Endodermal cell (in vitro differentiated cells): ENCODE measurements around the gene SLC25A10. TPM values are rescaled to one million over a fixed set of nuclear protein-coding genes. Genes with fewer than 3 reads are reported as not detected.

ENCODE experiments used
- DNase-seq: peaks from one replicate; pipeline ENCODE4 v3.0.0-alpha.2; 2017
- H3K27ac ChIP-seq: 2 replicates; pipeline ENCODE4 v1.5.1; 2013; ENCODE audit warnings: mild to moderate bottlenecking, low read depth, low read length, moderate library complexity
- H3K27me3 ChIP-seq: 2 replicates; pipeline ENCODE4 v1.6.1; 2013; ENCODE audit warnings: mild to moderate bottlenecking, low read length, moderate library complexity; ENCODE audit not compliant: insufficient read depth, control insufficient read depth, poor library complexity, severe bottlenecking
- H3K36me3 ChIP-seq: 2 replicates; pipeline ENCODE4 v1.7.0; 2013; ENCODE audit warnings: mild to moderate bottlenecking, low read length, moderate library complexity; ENCODE audit not compliant: control insufficient read depth, insufficient read depth
- H3K4me1 ChIP-seq: one replicate; pipeline ENCODE4 v1.7.0; 2013; ENCODE audit warnings: low read length; ENCODE audit not compliant: control insufficient read depth, insufficient read depth
- H3K4me3 ChIP-seq: 2 replicates; pipeline ENCODE4 v1.5.1; 2013; ENCODE audit warnings: mild to moderate bottlenecking, low read length, moderate library complexity
- H3K9ac ChIP-seq: 2 replicates; pipeline ENCODE4 v1.6.1; 2013; ENCODE audit warnings: mild to moderate bottlenecking, low read length, moderate library complexity; ENCODE audit not compliant: poor library complexity, severe bottlenecking; ENCODE audit errors: extremely low read depth
- H3K9me3 ChIP-seq: 2 replicates; pipeline ENCODE4 v1.6.1; 2013; ENCODE audit warnings: mild to moderate bottlenecking, low read length, moderate library complexity; ENCODE audit not compliant: control insufficient read depth
- H3K27ac Mint-ChIP-seq: 2 replicates; pipeline ENCODE4 v1.8.0; 2020; ENCODE audit warnings: mixed read lengths
- H3K27me3 Mint-ChIP-seq: 2 replicates; pipeline ENCODE4 v1.8.0; 2021; ENCODE audit warnings: mild to moderate bottlenecking, mixed read lengths; ENCODE audit not compliant: insufficient read depth
- H3K36me3 Mint-ChIP-seq: 2 replicates; pipeline ENCODE4 v1.8.0; 2020; ENCODE audit warnings: low read depth, mixed read lengths
- H3K4me1 Mint-ChIP-seq: 2 replicates; pipeline ENCODE4 v1.8.0; 2020; ENCODE audit warnings: mixed read lengths
- H3K4me3 Mint-ChIP-seq: 2 replicates; pipeline ENCODE4 v1.8.0; 2020; ENCODE audit warnings: mild to moderate bottlenecking, moderate library complexity, mixed read lengths
- H3K9me3 Mint-ChIP-seq: 2 replicates; pipeline ENCODE4 v1.8.0; 2020; ENCODE audit warnings: mild to moderate bottlenecking, mixed read lengths
- CTCF ChIP-seq: fragments of 200-600 bp; sonication (generic); conservative IDR thresholded peaks from 2 replicates; pipeline ENCODE4 v1.5.0; 2021; ENCODE audit warnings: antibody characterized with exemption, mild to moderate bottlenecking
- WGBS, 2 experiments: methylation state at CpG; one replicate each; pipeline versions ENCODE4 v1.1.5 to v1.1.7; 2013; ENCODE audit warnings: missing lambda C conversion rate in 2 of 2, mixed read lengths in 1 of 2; ENCODE audit not compliant: insufficient coverage in 1 of 2, insufficient read length in 1 of 2; 5-methylcytosine and 5-hydroxymethylcytosine counted together
- total RNA-seq, 2 donors: library from RNA; stranded (reverse); fragmentation: NEBNext Ultra II Directional in 1 of 2; extraction: Animal tissue kit (Norgen Biotek cat#: 25700) in 1 of 2; gene quantifications; 2 replicates in 1 of 2; 3 replicates in 1 of 2; pipeline ENCODE4 v1.2.1, GENCODE V29; 2021

Gene SLC25A10
- total RNA-seq, 2 donors from 2014 or later = 24.8 to 37.6 TPM

DNA sequence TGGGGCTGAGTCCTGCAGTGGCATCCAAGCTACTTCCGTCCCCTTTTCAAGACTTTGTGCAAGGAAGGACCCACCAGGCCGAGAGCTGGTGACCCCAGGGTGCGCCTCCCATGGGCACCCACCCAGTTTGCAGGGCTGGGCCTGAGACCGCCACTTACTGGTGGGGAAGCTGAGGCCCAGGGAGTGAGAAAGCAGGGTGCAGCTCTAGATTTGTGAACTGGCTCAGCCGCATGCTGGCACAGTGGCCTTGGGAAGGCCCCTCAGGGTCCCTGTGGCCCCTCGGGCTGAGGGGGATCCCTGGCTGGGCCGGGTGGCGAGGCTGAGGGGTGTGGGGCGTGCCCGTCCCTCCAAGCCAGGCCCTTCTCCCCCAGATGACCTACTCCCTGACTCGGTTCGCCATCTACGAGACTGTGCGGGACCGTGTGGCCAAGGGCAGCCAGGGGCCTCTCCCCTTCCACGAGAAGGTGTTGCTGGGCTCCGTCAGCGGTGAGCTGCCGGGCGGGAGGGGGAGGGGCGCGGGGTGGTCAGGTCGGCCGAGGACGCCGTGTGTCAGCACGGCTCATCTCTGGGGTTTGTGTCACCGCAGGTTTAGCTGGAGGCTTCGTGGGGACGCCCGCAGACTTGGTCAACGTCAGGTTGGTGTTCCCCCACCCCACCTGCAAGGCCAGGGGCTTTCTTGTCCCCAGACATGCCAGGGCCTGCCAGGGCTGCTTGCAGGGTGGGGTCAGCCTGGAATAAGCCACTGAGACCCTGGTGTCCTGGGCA is 3.2 kb downstream of the SLC25A10 start:
- H3K4me3 Mint-ChIP-seq = no peak overlapping the region

DNA sequence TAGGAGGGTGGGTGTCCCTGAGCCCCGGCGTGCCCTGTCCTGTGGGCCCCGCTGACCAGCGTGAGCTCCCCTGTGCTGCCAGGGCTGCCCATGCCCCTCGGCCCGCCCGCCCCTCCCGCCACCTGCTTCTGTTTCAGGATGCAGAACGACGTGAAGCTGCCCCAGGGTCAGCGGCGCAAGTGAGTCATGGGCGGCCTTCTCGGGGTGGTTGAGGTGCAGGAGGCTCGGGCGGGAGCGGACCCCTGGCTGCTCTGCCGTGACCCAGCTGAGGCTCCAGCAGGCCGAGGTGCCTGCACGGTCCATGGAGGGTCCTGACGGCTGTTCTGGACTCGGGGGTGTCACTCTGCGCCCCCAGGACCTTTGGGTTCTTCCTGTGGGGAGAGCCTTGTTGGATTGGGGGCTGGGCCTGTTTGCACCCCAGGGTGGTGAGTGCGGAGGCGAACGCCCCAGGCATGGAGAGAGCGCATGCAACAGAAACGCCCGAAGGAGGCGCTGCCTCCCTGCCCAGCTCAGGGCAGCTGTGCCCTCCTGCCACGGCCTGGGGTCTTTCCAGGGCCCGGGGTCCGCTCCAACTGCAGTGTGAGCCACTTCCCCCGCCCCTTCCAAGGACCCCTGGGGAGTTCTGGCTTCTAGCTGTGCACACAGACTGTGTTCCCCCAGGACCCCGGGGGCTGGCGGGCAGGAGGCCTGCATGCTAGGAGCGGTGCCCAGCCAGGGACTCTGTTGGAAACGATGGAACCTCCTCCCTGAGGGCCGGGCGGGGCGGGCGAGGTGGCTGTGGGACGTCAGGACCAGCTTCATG is 4.0 kb downstream of the SLC25A10 start:
- 92 to 96% methylated on average over 18 to 43 of the region's 43 CpGs for WGBS, 2 experiments
- Mint-ChIP-seq H3K27me3 (no peaks in the 10 kb centered on the region), H3K36me3 (peaks cover 2% of the 10 kb centered on the region), H3K4me3 (no peak overlapping the region), H3K9me3 (no peaks in the 10 kb centered on the region), H3K27ac (no peak overlapping the region), H3K4me1 (peaks cover under 1% of the 10 kb centered on the region)
- Histone ChIP-seq H3K27me3 (no peaks in the 10 kb centered on the region), H3K9ac (no peak overlapping the region), H3K4me3 (no peak overlapping the region), H3K27ac (no peak overlapping the region), H3K9me3 (no peaks in the 10 kb centered on the region), H3K36me3 (no peaks in the 10 kb centered on the region), H3K4me1 (peaks cover 5% of the 10 kb centered on the region)
- no peak for DNase-seq
- TF ChIP-seq CTCF = peak; percentile 26

More for the DNA sequence above, 3.2 kb downstream of the SLC25A10 start:
- H3K9me3 Mint-ChIP-seq = no peaks in the 10 kb centered on the region
- Histone ChIP-seq H3K27me3 (no peaks in the 10 kb centered on the region), H3K9me3 (no peaks in the 10 kb centered on the region), H3K9ac (no peak overlapping the region), H3K4me3 (no peak overlapping the region), H3K36me3 (no peaks in the 10 kb centered on the region), H3K4me1 (peaks cover 10% of the 10 kb centered on the region), H3K27ac (no peak overlapping the region)
- no peak overlapping the region for H3K27ac Mint-ChIP-seq
- H3K27me3 Mint-ChIP-seq = no peaks in the 10 kb centered on the region
- DNase-seq = no peak
- peaks cover 2% of the 10 kb centered on the region for H3K36me3 Mint-ChIP-seq
- WGBS, 2 experiments = 90 to 92% methylated on average over 23 to 32 of the region's 32 CpGs
- TF ChIP-seq CTCF = no peak
- peaks cover 6% of the 10 kb centered on the region for H3K4me1 Mint-ChIP-seq

DNA sequence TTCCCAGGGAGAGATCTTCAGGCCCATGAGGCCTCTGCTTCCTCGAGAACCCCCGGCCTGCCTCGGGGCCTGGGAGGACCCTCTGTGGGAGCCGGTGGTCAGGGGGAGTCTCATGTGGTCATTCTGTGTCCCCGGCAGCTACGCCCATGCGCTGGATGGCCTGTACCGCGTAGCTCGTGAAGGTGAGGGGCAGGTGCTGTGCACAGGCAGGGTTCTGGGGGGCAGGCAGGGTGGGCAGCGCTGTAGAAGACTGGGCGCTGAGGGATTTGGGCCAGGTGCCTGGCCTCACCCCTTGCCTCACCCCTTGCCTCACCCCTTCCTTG is 4.6 kb downstream of the SLC25A10 start:
- no peaks in the 10 kb centered on the region for H3K27me3 Mint-ChIP-seq
- 94 to 97% methylated on average over 6 to 12 of the region's 12 CpGs for WGBS, 2 experiments

More for the DNA sequence above, 4.6 kb downstream of the SLC25A10 start:
- DNase-seq = no peak
- Mint-ChIP-seq H3K36me3 (peaks cover 2% of the 10 kb centered on the region), H3K4me3 (no peak overlapping the region), H3K9me3 (no peaks in the 10 kb centered on the region), H3K4me1 (no peaks in the 10 kb centered on the region), H3K27ac (no peak overlapping the region)
- no peak overlapping the region for H3K9ac ChIP-seq
- TF ChIP-seq CTCF = no peak
- H3K4me3 ChIP-seq = no peak overlapping the region
- H3K4me1 ChIP-seq = peaks cover 5% of the 10 kb centered on the region
- H3K9me3 ChIP-seq = no peaks in the 10 kb centered on the region
- no peaks in the 10 kb centered on the region for H3K27me3 ChIP-seq
- no peak overlapping the region for H3K27ac ChIP-seq
- H3K36me3 ChIP-seq = no peaks in the 10 kb centered on the region
